Measurements from ENCODE around the gene ESX1. TPM values are rescaled to one million over a fixed set of nuclear protein-coding genes. Genes with fewer than 3 reads are reported as not detected.

The ESX1 gene
- total and polyA plus RNA-seq, 8 donors = not detected

- Histone ChIP-seq H3K27me3 (no peaks in the 10 kb centered on the region), H3K4me3 (no peak overlapping the region), H3K4me1 (no peaks in the 10 kb centered on the region), H3K36me3 (no peaks in the 10 kb centered on the region), H3K9me3 (no peaks in the 10 kb centered on the region), H3K27ac (no peak overlapping the region)
- TF ChIP-seq CTCF (IDR thresholded peaks at IDR 0.05) = no peak
- WGBS, 2 donors = 55 to 72% methylated on average over 5 of the region's 5 CpGs
- intact Hi-C loops (cut with DNase I) = no loop called here
- no peak for FAIRE-seq
- no peak for DNase-seq
- no peak for ATAC-seq
These were observed 43.5 kb downstream of the ESX1 start for GRCh38 chrX:104211187-104211586.

GRCh38 chrX:104205548-104205947, 49.2 kb downstream of the ESX1 start:
- H3K36me3 ChIP-seq = no peaks in the 10 kb centered on the region
- H3K27me3 ChIP-seq = no peaks in the 10 kb centered on the region
- FAIRE-seq = no peak
- ATAC-seq = no peak
- no peak for DNase-seq
- 76 to 92% methylated on average over 5 of the region's 5 CpGs for WGBS, 2 donors
- intact Hi-C loops (cut with DNase I) = no loop called here
- no peaks in the 10 kb centered on the region for H3K9me3 ChIP-seq
- H3K4me1 ChIP-seq = no peaks in the 10 kb centered on the region
- H3K4me3 ChIP-seq = no peak overlapping the region
- TF ChIP-seq CTCF (IDR thresholded peaks at IDR 0.05) = no peak
- no peak overlapping the region for H3K27ac ChIP-seq

Other genes starting within 250 kb of the ESX1 start
- gene H2BW1, start 241.2 kb downstream of the ESX1 start, total RNA-seq = not detected
- gene H2BW1, start 241.2 kb downstream of the ESX1 start, polyA plus RNA-seq = not detected
- not detected for gene H2BW2, start 215.0 kb downstream of the ESX1 start, total RNA-seq
- not detected for gene H2BW2, start 215.0 kb downstream of the ESX1 start, polyA plus RNA-seq
- gene TMSB15C, start 178.7 kb downstream of the ESX1 start, total RNA-seq = under 1 TPM in 5 of 6 donors, not detected in 1; 0.09 to 0.78 (median 0.28) TPM
- 1 to 10 TPM in 1 of 2 donors, under 1 TPM in 1; 0.30 to 1.6 TPM for gene TMSB15C, start 178.7 kb downstream of the ESX1 start, polyA plus RNA-seq
- 1 to 10 TPM in 2 of 6 donors, under 1 TPM in 4; 0.05 to 1.5 (median 0.27) TPM for gene ZCCHC18, start 142.4 kb downstream of the ESX1 start, total RNA-seq
- gene ZCCHC18, start 142.4 kb downstream of the ESX1 start, polyA plus RNA-seq = 1 to 10 TPM; 1.2 to 6.2 TPM
- 1 to 10 TPM; 3.0 to 5.7 (median 4.0) TPM for gene SLC25A53, start 97.9 kb downstream of the ESX1 start, total RNA-seq
- 1 to 10 TPM; 3.7 to 5.8 TPM for gene SLC25A53, start 97.9 kb downstream of the ESX1 start, polyA plus RNA-seq
- gene FAM199X, start 88.5 kb downstream of the ESX1 start, total RNA-seq = 10 to 100 TPM in 4 of 6 donors, 1 to 10 TPM in 2; 7.7 to 14.4 (median 11.3) TPM
- 1 to 10 TPM; 6.8 to 9.9 TPM for gene FAM199X, start 88.5 kb downstream of the ESX1 start, polyA plus RNA-seq

Data from pancreas (tissue), 10 donors.